SK-N-DZ (cell line): Measurements from ENCODE around the gene FAM217A.

Experiments used
- DNase-seq: peaks from one replicate; pipeline ENCODE4 v3.0.0-alpha.2; 2015; ENCODE audit warnings: low spot score

FAM217A gene

GRCh38 chr6:4088704-4089103, 9.8 kb upstream of the FAM217A start:
- no peak for DNase-seq

- no peak for DNase-seq
Measured at GRCh38 chr6:4085332-4085700, 6.4 kb upstream of the FAM217A start.

GRCh38 chr6:4084444-4085331, 5.8 kb upstream of the FAM217A start:
- no peak for DNase-seq

- DNase-seq: no peak
Measured at GRCh38 chr6:4074478-4075235, 4.3 kb downstream of the FAM217A start.

- no peak for DNase-seq
Measured at GRCh38 chr6:4071330-4071729, 7.6 kb downstream of the FAM217A start.

GRCh38 chr6:4069199-4069598, 9.7 kb downstream of the FAM217A start:
- DNase-seq: no peak

GRCh38 chr6:4067673-4068072, 11.3 kb downstream of the FAM217A start:
- DNase-seq: no peak

DNA sequence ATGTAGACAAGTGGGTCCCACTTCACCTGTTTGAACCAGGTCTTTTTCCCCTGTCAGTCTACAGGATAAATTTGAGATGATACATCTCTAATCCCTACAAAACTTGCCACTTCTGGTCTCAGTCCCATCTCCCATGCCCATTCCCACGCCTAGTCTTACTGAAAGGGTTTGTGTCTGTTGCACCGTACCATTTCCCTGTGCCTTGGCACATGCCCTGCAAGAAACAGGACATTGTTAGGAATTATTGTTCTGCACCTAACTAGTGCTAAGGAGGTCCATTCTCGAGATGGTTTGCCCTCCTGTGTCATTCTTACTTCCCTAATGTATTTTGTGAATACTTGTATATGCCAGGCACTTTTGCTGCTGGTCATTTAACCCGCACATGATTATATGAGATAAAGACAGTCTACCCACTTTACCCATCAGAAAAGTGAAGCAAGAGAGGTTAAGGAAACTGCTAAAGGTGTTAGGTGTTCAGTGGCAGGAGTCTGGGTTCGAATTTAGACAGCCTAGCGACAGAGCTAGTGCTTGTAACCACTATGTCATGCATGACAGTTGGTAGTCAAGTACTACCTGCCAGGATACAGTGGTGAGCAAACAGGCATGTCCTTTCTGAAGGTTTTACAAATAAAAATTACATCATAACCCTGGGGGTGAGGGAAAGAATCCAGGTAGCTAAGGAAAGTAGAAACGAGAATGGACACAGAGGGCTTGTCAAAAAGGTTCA, 12.7 kb downstream of the FAM217A start:
- DNase-seq: no peak

DNA sequence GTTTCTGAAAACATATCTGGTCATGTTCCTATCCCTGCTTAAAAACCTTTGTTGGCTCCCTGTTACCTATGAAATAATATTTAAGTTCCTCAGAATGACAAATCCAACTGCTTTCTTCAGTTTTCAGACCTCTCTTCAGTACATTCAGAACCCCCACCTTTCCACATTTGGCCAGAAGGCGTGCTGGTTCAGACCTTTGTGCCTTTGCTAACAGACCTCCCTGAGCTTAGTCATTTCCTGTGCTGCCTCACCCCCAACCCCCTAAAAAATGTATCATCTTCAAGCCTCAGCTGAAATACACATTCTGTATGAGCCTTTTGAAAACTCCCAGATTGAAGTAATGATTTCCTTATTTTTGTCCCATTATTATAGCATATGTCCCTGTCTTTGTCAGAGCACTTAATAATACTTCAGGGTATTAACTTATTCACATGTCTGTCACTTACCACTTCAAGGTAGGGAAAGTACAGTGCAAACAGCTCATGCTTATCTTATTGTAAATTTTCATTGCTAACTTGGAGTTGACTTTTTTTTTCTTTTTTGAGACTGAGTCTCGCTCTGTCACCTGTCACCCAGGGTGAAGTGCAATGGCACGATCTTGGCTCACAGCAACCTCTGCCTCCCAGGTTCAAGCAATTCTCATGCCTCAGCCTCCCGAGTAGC, 19.7 kb downstream of the FAM217A start:
- no peak for DNase-seq

DNA sequence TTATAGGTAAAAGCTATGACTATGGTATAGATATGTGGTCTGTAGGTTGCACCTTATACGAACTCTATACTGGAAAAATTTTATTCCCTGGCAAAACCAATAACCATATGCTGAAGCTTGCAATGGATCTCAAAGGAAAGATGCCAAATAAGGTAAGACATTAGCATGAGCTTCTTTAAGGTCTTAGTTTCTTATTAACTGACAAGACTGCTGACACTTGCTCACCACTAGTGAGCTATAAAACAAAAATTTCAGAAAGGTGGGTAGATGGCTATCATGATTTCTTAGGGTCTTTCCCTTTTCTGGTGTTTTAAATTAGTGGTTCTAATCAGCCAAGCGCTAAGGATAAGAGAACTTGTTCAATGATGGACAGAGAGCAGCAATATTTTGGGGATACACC, 21.9 kb downstream of the FAM217A start:
- DNase-seq: no peak

GRCh38 chr6:4055420-4056041, 23.4 kb downstream of the FAM217A start:
- DNase-seq: no peak

- DNase-seq: no peak
Measured at GRCh38 chr6:4049246-4049645, 29.7 kb downstream of the FAM217A start.

DNA sequence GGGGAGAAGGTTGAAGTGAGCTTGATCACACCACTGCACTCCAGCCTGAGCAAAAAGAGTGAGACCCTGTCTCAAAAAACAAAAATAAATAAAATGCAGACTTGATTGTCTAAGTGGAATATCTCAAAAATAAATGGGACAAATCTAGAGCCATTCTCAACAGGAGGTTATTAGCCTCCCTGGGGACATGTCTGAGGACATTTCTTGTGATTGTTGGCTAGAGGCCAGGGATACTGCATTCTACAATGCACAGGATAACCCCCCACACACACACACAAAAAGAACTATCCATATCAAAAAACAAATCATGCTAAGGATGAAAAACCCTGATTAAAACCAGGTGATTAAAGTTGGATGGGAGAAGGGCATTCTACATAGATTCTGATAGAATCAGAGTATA, 37.5 kb downstream of the FAM217A start:
- no peak for DNase-seq

DNA sequence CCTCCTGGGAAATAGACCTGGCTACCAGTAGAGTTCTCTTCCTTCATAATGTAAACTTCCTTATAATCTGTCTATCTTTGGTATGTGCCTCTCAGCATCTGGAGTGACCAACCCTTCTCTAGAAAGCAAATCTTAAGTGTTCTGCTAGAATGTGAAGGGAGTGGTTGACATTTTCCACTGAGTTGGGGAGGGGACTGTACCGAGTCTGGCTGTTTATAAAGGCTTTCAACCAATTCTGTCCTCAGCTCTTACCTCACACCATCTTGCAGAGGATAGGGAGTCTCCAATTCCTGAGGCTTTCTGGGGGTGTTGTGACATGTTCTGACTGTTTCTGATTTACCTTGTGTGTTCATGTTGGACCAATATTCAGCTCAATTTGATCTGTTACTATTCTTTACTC, 39.6 kb downstream of the FAM217A start:
- DNase-seq: no peak

DNA sequence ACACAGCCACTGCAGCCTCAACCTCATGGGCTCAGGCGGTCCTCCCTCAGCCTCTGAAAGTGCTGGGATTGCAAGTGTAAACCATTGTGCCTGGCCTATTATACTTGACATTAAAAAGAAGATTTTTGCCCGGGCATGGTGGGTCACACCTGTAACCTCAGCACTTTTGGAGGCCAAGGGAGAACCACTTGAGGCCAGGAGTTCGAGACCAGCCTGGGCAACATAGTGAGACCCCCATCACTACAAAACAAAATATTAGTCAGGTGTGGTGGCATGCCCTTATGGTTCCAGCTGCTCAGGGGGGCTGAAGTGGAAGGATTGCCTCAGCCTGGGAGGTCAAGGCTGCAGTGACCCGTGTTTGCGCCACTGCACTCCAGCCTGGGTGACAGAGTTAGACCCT, 42.4 kb downstream of the FAM217A start:
- no peak for DNase-seq

DNA sequence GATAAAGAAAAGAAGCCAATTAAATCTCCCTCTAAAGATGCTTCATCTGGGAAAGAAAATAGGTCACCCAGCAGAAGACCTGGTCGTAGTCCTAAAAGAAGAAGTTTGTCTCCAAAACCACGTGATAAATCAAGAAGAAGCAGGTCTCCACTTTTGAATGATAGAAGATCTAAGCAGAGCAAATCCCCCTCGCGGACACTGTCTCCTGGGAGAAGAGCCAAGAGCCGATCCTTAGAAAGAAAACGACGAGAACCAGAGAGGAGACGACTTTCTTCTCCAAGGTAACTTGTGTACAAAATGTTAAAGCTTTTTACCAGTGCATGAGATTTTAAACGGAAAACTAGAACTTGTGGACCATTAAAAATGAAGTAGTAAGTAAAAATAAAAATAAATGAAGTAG, 46.5 kb downstream of the FAM217A start:
- no peak for DNase-seq

DNA sequence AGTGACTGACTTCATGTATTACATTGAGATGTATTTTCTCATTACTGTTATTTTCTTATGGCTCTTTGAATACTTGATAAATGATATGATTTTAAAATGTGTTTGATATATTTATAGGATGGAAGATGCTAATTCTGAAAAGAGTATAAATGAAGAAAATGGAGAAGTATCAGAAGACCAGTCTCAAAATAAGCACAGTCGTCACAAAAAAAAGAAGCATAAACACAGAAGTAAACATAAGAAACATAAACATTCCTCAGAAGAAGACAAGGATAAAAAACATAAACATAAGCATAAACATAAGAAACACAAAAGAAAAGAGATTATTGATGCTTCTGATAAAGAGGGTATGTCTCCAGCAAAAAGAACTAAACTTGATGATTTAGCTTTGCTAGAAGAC, 47.5 kb downstream of the FAM217A start:
- no peak for DNase-seq

GRCh38 chr6:4030669-4031068, 48.3 kb downstream of the FAM217A start:
- DNase-seq: no peak

- DNase-seq: no peak
Measured at GRCh38 chr6:4029687-4030086, 49.2 kb downstream of the FAM217A start.

DNA sequence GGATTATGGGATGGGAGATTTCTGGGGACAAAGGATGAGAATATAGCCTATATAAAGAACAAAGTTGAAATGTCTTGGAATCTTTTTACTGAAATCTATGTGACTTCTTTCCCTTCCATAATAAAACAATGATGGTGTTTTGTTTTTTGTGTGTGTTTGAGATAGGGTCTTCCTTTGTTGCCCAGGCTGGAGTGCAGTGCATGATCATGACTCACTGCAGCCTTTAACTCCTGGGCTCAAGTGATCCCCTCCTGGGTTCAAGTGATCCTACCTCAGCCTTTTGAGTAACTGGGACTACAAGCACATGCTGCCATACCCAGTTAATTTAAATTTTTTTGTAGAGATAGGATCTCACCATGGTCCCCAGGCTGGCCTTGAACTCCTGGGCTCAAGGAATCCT, 50.9 kb downstream of the FAM217A start:
- no peak for DNase-seq

GRCh38 chr6:4025681-4026080, 53.3 kb downstream of the FAM217A start:
- no peak for DNase-seq
